DMS114 treated with DMSO at 0.1 percent for 48 hours (cell line): ENCODE results near the gene AKAIN1.
A peak's percentile ranks its signal among the peaks of the same experiment; 100 is the strongest.

Experiments
- DNase-seq: peaks from one replicate; lab custom pipeline; 2025; ENCODE audit not compliant: unreplicated experiment; lab: John Stamatoyannopoulos, UW

AKAIN1 gene, protein sequence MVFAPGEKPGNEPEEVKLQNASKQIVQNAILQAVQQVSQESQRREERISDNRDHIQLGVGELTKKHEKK

DNA sequence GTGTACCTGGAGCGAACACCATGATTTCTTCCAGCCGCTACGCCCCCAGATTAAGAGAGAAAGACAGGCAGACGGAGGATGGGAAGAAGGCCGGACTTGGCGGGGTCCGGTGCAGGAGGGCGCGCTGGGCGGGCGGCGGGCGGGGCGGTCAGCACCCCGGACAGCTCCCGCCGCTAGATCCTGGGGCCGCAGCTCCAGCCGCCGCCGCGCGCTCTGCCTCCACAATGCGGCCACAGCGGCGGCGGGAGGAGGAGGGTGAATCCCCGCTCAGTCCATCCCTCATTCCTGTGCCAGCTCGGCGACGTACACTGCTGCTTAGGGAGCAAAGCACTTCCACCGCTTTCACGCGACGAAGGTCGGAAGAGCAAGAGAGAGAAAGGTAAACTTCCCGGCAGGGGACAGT is at the start of gene AKAIN1:
Gene AKAIN1 (minus strand): TSS at position 226 of the 403 bp plus-strand sequence. CDS start 204 bp downstream, at position 22.
- no peak for DNase-seq

GRCh38 chr18:5244941-5245340 is 47.9 kb upstream of the AKAIN1 start:
- DNase-seq: no peak

DNA sequence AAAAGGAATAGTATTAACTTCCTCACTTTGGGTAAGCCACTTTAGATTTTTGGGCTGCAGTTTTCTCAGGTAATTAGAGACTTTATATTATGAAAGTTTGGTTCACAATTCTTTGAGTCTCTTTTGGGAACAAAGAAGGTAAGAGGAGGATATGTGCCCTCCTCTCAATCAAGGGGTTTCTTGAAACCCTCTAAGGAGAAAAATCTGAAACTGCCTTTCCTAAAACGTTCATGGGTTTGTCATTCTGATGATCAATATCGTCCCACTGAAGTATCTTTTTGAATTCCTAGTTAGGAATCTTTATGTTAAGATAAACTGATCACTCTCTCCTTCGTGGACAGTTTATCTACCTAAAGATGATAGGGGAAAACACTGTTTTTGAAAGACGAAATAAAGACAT is 42.4 kb upstream of the AKAIN1 start:
- no peak for DNase-seq

DNA sequence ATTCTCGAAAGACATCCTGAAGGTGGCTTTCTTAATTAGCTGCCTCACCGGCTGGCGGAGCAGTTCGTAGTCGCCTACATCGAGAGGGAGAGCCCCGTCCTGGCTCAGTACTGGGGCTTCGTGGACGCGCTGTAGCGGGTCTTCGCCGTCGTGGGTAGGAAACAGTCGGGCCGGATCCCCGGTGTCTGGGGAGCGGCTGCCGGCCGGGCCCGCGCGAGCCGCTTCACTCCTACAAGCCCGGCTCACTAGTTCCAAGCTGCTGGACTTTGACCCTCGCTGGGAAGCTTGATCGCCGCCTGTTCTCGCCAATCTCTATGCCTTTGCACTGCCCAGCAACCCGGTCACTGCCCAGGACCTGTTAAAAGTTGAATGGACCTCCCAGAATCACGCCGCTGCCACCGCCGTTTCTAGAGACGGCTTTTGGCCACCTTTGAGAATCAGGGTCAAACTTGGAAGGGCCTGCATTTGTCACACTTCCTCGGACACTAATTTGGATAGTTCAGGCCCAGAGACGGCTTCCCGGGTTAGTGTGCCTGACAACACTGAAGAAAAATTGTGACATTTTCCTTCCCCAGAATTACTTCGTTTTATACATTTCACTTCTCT is 41.4 kb upstream of the AKAIN1 start:
- DNase-seq: no peak

DNA sequence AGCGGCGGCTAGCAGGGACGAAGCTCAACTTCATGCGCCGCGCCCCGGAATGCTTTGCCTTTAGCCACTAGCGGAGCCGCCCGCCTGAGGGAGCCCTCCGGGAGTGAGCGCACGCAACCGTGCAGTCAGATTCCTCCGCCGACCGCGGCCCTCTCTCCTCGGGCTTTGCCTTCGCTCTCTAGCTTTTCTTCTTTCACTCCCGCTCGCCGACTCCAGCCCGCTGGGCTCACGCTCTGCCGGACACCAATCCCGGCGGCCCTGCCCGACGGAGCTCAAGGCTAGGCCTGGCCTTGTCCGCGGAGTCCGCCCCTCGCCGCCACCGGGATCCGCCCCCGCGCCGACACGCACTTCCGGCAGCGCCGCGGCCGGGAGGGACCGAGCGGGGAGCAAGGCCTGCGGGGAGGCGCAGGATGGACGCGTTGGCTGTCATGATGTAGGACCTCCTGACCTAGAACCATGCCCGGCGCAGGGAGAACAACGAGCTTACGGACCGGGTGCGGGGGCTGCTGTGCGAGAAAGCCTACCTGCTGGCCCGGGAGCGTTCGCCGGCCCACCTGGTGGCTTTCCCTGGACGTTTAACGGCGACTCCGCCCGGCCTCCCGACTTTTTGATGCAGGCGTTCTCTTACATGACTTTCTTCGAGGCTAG is 40.8 kb upstream of the AKAIN1 start:
- peak; percentile 87 for DNase-seq

GRCh38 chr18:5237083-5237722 is 40.1 kb upstream of the AKAIN1 start:
- no peak for DNase-seq

GRCh38 chr18:5214583-5215351 is 17.7 kb upstream of the AKAIN1 start:
- no peak for DNase-seq

GRCh38 chr18:5207471-5208150 is 10.6 kb upstream of the AKAIN1 start:
- no peak for DNase-seq

DNA sequence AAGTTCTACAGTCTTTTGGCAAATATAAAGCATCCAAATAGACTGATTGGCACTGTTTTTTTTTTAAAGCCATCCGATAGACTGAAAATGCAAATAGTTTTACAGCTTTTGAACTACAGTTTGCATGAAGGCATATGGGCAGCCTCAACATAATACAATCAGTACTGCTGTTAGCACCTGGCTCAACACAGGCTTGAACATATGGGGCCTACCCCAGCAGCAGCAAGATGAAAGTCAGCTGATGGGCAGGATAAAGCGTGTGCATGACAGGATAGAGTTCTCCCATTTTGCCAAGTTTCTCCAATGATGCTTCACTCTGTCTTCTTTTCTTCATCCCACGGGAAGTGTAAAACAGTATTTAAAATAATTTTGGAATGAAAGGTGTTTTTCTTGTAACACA is 1.3 kb upstream of the AKAIN1 start:
- no peak for DNase-seq

GRCh38 chr18:5197461-5197860 is 404 bp upstream of the AKAIN1 start:
- DNase-seq: no peak

DNA sequence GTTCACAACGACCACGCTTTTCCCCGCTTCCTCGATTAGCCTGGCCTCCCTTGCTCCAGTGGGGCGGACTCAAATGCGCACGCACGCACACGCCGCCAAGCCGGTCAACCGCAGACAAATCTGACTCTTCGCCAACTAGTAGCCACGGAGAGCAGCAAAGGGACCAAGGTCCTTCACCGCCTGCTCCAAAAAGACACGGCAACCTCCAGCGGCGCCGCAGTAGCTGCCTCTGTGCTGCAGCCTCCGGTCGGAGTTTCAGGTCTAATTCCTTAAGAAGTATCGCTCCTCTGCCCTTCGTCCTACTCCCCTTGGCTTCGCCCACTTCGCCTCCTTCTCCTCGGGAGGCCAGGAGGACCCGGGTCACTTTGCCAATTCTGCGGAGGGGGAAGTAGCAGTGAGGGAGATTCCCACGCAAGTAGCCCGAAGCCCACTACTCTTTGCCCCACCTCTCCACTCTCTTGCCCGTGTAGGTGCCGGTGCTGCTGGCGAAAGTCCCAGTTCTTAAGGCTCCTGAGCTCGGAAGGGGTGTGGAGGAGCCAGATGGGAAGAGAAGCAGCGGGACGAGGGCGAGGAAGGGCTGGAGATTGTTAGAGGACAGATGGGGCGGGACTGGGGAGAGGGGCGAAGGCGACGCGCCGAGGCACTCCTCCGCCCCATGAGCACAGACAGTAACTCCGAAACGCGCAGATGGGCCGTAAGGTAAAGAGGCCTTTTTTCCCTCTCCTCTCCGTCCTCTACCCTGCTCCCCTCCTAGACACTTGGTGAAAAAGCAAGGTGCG is 615 bp downstream of the AKAIN1 start:
- DNase-seq: no peak

DNA sequence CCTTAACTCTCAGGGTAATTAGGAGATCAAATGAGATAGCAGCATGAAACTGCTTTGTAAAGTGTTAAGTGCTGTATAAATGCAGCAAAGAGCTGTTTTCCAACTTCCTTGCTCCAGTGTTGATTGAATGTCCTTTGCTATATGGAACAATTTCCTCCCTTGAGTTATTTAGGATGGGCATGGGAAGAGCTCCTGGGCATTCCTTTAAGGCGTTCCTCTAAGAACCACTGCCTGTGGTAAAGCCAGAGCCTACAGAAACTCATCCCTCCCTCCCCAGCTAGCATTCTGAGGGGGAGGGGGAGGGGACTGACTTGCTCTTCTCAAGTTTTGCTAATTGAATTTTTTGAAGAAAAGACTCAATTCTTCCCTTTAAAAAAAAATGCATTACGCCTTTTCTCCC is 1.4 kb downstream of the AKAIN1 start:
- DNase-seq: no peak

GRCh38 chr18:5180254-5180653 is 16.8 kb downstream of the AKAIN1 start:
- DNase-seq: no peak

- no peak for DNase-seq
Measured at GRCh38 chr18:5178519-5178918, 18.5 kb downstream of the AKAIN1 start.

- DNase-seq: no peak
Measured at GRCh38 chr18:5175378-5175777, 21.7 kb downstream of the AKAIN1 start.

- DNase-seq: no peak
Measured at GRCh38 chr18:5173646-5174045, 23.4 kb downstream of the AKAIN1 start.

DNA sequence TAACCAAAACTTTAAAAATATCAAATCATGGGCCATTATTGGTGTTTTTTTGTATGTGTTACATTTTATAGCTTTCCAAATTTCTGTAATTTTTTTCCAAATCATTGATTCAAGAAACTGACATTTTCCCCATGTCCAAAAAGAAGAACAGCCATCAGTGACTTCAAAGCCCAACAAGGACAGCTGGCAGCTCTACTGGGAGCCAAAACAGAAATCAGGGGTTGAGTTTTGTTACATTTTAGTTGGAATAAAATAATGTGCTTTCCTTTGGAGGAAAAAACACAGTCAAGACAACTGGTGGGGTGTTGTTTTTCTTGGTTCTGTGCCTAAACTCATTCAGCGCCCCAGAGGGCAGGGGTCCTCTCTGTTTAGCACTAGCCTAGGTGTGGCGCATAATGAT is 23.8 kb downstream of the AKAIN1 start:
- no peak for DNase-seq

GRCh38 chr18:5167831-5168230 is 29.2 kb downstream of the AKAIN1 start:
- no peak for DNase-seq

GRCh38 chr18:5166606-5167280 is 30.3 kb downstream of the AKAIN1 start:
- no peak for DNase-seq

- DNase-seq: no peak
Measured at GRCh38 chr18:5164903-5165302, 32.2 kb downstream of the AKAIN1 start.
